T47D (cell line): ENCODE measurements around the gene VTI1A.
A peak's percentile ranks its signal among the peaks of the same experiment; 100 is the strongest.
"Not testable (repeated sequence)": the region's sequence is repeated elsewhere in the genome, so short reads cannot be mapped to it uniquely, and the experiment has no call there.

Source experiments
- DNase-seq, 2 experiments: peaks; one replicate each; pipeline versions ENCODE4 v3.0.0 to v3.0.0-alpha.2; 2011 to 2012; ENCODE audit warnings: low read depth in 1 of 2, low spot score in 1 of 2
- JUND ChIP-seq: IDR thresholded peaks from 2 replicates; pipeline ENCODE4 v1.6.1; 2012; ENCODE audit warnings: low read depth
- in situ Hi-C: cut with HindIII; loops from 2 replicates; pipeline ENCODE4 v1.10.0; 2016; ENCODE audit warnings: low sequenced_read_pairs, low pct_unique_long_range_greater_than_20kb

The VTI1A gene

GRCh38 chr10:112713411-112713810 lies 266.4 kb downstream of the VTI1A start:
- no peak for TF ChIP-seq JUND
- DNase-seq: no peak
- in situ Hi-C loops: no loop called here

- in situ Hi-C loops: no loop called here
- no peak for DNase-seq
- no peak for TF ChIP-seq JUND
Observed at GRCh38 chr10:112715581-112715980, 268.6 kb downstream of the VTI1A start.

GRCh38 chr10:112716076-112716475 lies 269.1 kb downstream of the VTI1A start:
- no peak for DNase-seq
- no peak for TF ChIP-seq JUND
- in situ Hi-C loops: no loop called here

GRCh38 chr10:112716924-112717413 lies 270.0 kb downstream of the VTI1A start:
- TF ChIP-seq JUND: no peak
- in situ Hi-C loops: no loop called here

GRCh38 chr10:112720178-112720577 lies 273.2 kb downstream of the VTI1A start:
- in situ Hi-C loops: no loop called here
- TF ChIP-seq JUND: no peak
- no peak for DNase-seq

More at GRCh38 chr10:112716924-112717413, 270.0 kb downstream of the VTI1A start:
- DNase-seq: peak in 1 of 2 experiments; percentile 25

GRCh38 chr10:112721080-112721698 lies 274.2 kb downstream of the VTI1A start:
- TF ChIP-seq JUND: no peak
- in situ Hi-C loops: no loop called here
- peak; percentile 7 to 63 for DNase-seq

- no peak for DNase-seq
- TF ChIP-seq JUND: no peak
- in situ Hi-C loops: no loop called here
Observed at GRCh38 chr10:112722758-112723157, 275.7 kb downstream of the VTI1A start.

GRCh38 chr10:112723876-112724275 lies 276.9 kb downstream of the VTI1A start:
- in situ Hi-C loops: no loop called here
- TF ChIP-seq JUND: no peak
- DNase-seq: no peak

- no peak for DNase-seq
- in situ Hi-C loops: no loop called here
- TF ChIP-seq JUND: no peak
Observed at GRCh38 chr10:112724404-112724991, 277.5 kb downstream of the VTI1A start.

GRCh38 chr10:112728118-112728883 lies 281.3 kb downstream of the VTI1A start:
- DNase-seq: no peak
- TF ChIP-seq JUND: no peak
- in situ Hi-C loops: no loop called here

GRCh38 chr10:112728997-112729396 lies 282.0 kb downstream of the VTI1A start:
- TF ChIP-seq JUND: no peak
- DNase-seq: no peak
- in situ Hi-C loops: no loop called here

- in situ Hi-C loops: not testable (repeated sequence)
Observed at GRCh38 chr10:112731450-112731849, 284.4 kb downstream of the VTI1A start.

More at GRCh38 chr10:112731450-112731849, 284.4 kb downstream of the VTI1A start:
- not testable (repeated sequence) for DNase-seq
